Nephron progenitor cell (in vitro differentiated cells): ENCODE results near the gene DFFB.

Experiments used
- DNase-seq: peaks from one replicate; pipeline ENCODE4 v3.0.0; 2021
- H3K27ac Mint-ChIP-seq: 2 replicates; pipeline ENCODE4 v1.8.0; 2021; ENCODE audit warnings: mild to moderate bottlenecking, moderate library complexity, mixed read lengths
- H3K27me3 Mint-ChIP-seq: 2 replicates; pipeline ENCODE4 v1.8.0; 2021; ENCODE audit warnings: mild to moderate bottlenecking, low read depth, mixed read lengths; ENCODE audit not compliant: poor library complexity
- H3K36me3 Mint-ChIP-seq: 2 replicates; pipeline ENCODE4 v1.8.0; 2021; ENCODE audit warnings: low read depth, mixed read lengths
- H3K4me1 Mint-ChIP-seq: 2 replicates; pipeline ENCODE4 v1.8.0; 2021; ENCODE audit warnings: mixed read lengths
- H3K4me3 Mint-ChIP-seq: 2 replicates; pipeline ENCODE4 v1.8.0; 2021; ENCODE audit warnings: mild to moderate bottlenecking, moderate library complexity, mixed read lengths
- H3K9me3 Mint-ChIP-seq: 2 replicates; pipeline ENCODE4 v1.8.0; 2021; ENCODE audit warnings: mild to moderate bottlenecking, moderate library complexity, mixed read lengths
- TF ChIP-seq, protein P1 (sequence below): fragments of 200-600 bp; sonication (generic); IDR thresholded peaks from 2 replicates; pipeline ENCODE4 v1.5.0; 2021; ENCODE audit warnings: antibody characterized with exemption

Gene DFFB

GRCh38 chr1:3921765-3922164 lies 64.5 kb downstream of the DFFB start:
- Mint-ChIP-seq H3K4me1 (peaks cover 10% of the 10 kb centered on the region), H3K4me3 (no peak overlapping the region), H3K27me3 (peaks cover 16% of the 10 kb centered on the region), H3K36me3 (no peaks in the 10 kb centered on the region), H3K27ac (no peak overlapping the region), H3K9me3 (peaks cover 8% of the 10 kb centered on the region)
- no peak for DNase-seq
- TF ChIP-seq, protein P1, sequence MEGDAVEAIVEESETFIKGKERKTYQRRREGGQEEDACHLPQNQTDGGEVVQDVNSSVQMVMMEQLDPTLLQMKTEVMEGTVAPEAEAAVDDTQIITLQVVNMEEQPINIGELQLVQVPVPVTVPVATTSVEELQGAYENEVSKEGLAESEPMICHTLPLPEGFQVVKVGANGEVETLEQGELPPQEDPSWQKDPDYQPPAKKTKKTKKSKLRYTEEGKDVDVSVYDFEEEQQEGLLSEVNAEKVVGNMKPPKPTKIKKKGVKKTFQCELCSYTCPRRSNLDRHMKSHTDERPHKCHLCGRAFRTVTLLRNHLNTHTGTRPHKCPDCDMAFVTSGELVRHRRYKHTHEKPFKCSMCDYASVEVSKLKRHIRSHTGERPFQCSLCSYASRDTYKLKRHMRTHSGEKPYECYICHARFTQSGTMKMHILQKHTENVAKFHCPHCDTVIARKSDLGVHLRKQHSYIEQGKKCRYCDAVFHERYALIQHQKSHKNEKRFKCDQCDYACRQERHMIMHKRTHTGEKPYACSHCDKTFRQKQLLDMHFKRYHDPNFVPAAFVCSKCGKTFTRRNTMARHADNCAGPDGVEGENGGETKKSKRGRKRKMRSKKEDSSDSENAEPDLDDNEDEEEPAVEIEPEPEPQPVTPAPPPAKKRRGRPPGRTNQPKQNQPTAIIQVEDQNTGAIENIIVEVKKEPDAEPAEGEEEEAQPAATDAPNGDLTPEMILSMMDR = no peak

GRCh38 chr1:3922201-3922725 lies 65.0 kb downstream of the DFFB start:
- peaks cover 10% of the 10 kb centered on the region for H3K4me1 Mint-ChIP-seq
- H3K9me3 Mint-ChIP-seq = peaks cover 8% of the 10 kb centered on the region
- H3K4me3 Mint-ChIP-seq = no peak overlapping the region
- no peak overlapping the region for H3K27ac Mint-ChIP-seq
- no peaks in the 10 kb centered on the region for H3K36me3 Mint-ChIP-seq
- DNase-seq = no peak
- TF ChIP-seq, protein P1 = no peak
- peaks cover 16% of the 10 kb centered on the region for H3K27me3 Mint-ChIP-seq

DNA sequence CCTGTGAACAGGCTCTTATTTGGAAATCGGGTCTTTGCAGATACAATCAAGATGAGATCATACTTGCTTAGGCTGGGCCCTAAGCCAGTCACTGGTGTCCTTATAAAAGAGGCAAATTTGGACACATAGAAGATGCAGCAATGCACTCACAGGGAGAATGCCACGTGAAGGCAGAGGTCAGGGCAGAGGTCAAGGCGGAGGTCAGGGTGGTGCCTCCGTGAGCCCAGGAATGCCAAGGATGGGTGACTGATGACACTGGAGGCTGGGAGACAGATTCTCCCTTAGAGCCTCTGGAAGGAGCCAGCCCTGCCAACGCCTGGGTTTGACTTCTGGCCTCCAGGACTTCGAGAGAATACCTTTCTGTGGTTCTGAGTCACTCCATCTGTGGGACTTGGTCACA lies 65.6 kb downstream of the DFFB start:
- Mint-ChIP-seq H3K4me1 (peaks cover 10% of the 10 kb centered on the region), H3K9me3 (peaks cover 8% of the 10 kb centered on the region), H3K27me3 (peaks cover 16% of the 10 kb centered on the region), H3K4me3 (no peak overlapping the region), H3K27ac (no peak overlapping the region), H3K36me3 (no peaks in the 10 kb centered on the region)
- TF ChIP-seq, protein P1 = no peak
- no peak for DNase-seq

- Mint-ChIP-seq H3K27ac (no peak overlapping the region), H3K4me3 (no peak overlapping the region), H3K27me3 (peaks cover 16% of the 10 kb centered on the region), H3K9me3 (peaks cover 3% of the 10 kb centered on the region), H3K36me3 (no peaks in the 10 kb centered on the region), H3K4me1 (peaks cover 10% of the 10 kb centered on the region)
- no peak for DNase-seq
- TF ChIP-seq, protein P1 = no peak
Measured at GRCh38 chr1:3923378-3924185, 66.3 kb downstream of the DFFB start.

- H3K36me3 Mint-ChIP-seq = no peaks in the 10 kb centered on the region
- H3K4me1 Mint-ChIP-seq = peaks cover 10% of the 10 kb centered on the region
- H3K27ac Mint-ChIP-seq = no peak overlapping the region
- peaks cover under 1% of the 10 kb centered on the region for H3K9me3 Mint-ChIP-seq
- no peak overlapping the region for H3K4me3 Mint-ChIP-seq
- no peak for DNase-seq
- peaks cover 16% of the 10 kb centered on the region for H3K27me3 Mint-ChIP-seq
- TF ChIP-seq, protein P1 = no peak
Measured at GRCh38 chr1:3924186-3924824, 67.0 kb downstream of the DFFB start.
